Measurements from ENCODE around the gene SRXN1.

The SRXN1 gene

DNA sequence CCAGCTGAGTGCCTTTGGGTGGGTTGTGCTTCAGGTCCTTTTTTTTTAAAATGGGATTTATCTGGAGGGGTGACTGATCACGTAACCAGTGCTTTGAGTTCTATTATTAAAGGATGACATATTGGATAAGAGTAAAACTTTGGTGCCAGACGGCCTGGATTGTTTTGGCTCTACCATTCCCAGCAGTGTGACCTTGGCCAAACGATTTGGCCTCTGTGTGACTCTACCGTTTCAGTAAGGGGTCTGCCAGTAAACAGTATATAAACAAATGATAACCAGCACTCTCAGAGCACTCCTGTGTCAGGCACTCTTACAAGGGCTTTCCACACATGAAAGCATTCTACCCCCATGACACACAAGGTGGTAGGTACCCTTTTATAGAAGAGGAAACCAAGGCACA, 13.9 kb upstream of the SRXN1 start:
- TF ChIP-seq Cebpa-rat (IDR thresholded peaks at IDR 0.05): no peak
- Histone ChIP-seq H3K4me3 (no peak overlapping the region), H3K9me3 (no peaks in the 10 kb centered on the region), H4K20me1 (no peaks in the 10 kb centered on the region), H3K4me1 (peaks cover 88% of the 10 kb centered on the region), H3K9ac (no peak overlapping the region), H3K27me3 (peaks cover 30% of the 10 kb centered on the region), H3K4me2 (peak overlapping the region; percentile 91), H3K27ac (no peak overlapping the region), H3K36me3 (no peaks in the 10 kb centered on the region)

DNA sequence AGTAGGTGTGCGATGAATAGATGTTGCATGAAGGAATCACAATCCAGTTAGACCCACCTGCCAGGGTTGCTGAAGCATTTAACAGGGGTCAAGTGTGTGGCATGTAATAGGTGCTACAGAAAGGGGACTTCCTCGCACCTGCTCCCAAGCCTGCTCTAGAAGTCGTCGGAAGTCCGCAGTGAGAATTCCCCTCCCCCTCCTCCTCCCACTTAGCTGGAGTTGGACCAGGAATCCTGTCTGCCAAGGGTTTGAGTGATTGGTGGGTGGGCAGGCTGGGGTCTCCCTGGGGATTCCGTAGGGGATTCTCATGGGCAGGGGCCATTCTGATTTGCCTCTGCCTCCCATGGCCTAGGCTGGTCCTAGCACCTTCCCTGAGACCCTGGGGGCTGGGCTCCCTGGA, 12.3 kb upstream of the SRXN1 start:
- TF ChIP-seq Cebpa-rat (IDR thresholded peaks at IDR 0.05): no peak
- Histone ChIP-seq H3K27me3 (peaks cover 30% of the 10 kb centered on the region), H3K27ac (no peak overlapping the region), H3K4me1 (peaks cover 88% of the 10 kb centered on the region), H4K20me1 (no peaks in the 10 kb centered on the region), H3K4me2 (peak overlapping the region; percentile 57), H3K9me3 (no peaks in the 10 kb centered on the region), H3K36me3 (no peaks in the 10 kb centered on the region), H3K9ac (no peak overlapping the region), H3K4me3 (no peak overlapping the region)

- H3K36me3 ChIP-seq: no peaks in the 10 kb centered on the region
- H3K4me2 ChIP-seq: no peak overlapping the region; the same call in 1 of the 2 replicates
- H4K20me1 ChIP-seq: no peaks in the 10 kb centered on the region
- no peaks in the 10 kb centered on the region for H3K9me3 ChIP-seq
- no peak overlapping the region for H3K27ac ChIP-seq
- H3K27me3 ChIP-seq: peaks cover 30% of the 10 kb centered on the region
- H3K4me3 ChIP-seq: no peak overlapping the region
- no peak for TF ChIP-seq Cebpa-rat (IDR thresholded peaks at IDR 0.05)
- H3K4me1 ChIP-seq: peaks cover 88% of the 10 kb centered on the region
- no peak overlapping the region for H3K9ac ChIP-seq
Observed at GRCh38 chr20:664576-664975, 11.6 kb upstream of the SRXN1 start.

DNA sequence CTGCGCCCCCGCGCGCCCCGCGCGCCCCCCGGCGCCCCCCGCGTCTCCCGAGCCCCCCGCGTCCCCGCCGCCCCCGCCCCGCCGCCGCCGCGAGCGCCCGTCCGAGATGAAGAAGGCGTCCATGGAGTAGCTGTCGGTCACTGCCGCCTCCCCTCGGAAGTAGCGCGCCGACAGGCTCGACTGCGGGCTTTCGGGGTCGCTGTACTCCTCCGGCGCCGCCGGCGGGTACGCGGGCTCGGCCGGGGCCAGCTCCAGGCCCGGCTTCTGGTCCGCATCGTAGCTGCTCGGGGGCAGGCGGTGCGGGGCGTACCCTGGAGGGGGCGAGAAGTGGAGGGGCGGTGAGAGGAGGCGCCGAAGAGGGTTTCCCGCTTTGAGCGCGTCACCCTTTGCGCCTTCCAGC, 11.2 kb upstream of the SRXN1 start:
- no peak overlapping the region; the same call in 1 of the 2 replicates for H3K4me2 ChIP-seq
- TF ChIP-seq Cebpa-rat (IDR thresholded peaks at IDR 0.05): no peak
- H3K4me1 ChIP-seq: peaks cover 88% of the 10 kb centered on the region
- H3K27ac ChIP-seq: no peak overlapping the region
- H3K27me3 ChIP-seq: peaks cover 30% of the 10 kb centered on the region
- H4K20me1 ChIP-seq: no peaks in the 10 kb centered on the region
- no peak overlapping the region for H3K4me3 ChIP-seq
- no peaks in the 10 kb centered on the region for H3K9me3 ChIP-seq
- no peaks in the 10 kb centered on the region for H3K36me3 ChIP-seq
- H3K9ac ChIP-seq: no peak overlapping the region

DNA sequence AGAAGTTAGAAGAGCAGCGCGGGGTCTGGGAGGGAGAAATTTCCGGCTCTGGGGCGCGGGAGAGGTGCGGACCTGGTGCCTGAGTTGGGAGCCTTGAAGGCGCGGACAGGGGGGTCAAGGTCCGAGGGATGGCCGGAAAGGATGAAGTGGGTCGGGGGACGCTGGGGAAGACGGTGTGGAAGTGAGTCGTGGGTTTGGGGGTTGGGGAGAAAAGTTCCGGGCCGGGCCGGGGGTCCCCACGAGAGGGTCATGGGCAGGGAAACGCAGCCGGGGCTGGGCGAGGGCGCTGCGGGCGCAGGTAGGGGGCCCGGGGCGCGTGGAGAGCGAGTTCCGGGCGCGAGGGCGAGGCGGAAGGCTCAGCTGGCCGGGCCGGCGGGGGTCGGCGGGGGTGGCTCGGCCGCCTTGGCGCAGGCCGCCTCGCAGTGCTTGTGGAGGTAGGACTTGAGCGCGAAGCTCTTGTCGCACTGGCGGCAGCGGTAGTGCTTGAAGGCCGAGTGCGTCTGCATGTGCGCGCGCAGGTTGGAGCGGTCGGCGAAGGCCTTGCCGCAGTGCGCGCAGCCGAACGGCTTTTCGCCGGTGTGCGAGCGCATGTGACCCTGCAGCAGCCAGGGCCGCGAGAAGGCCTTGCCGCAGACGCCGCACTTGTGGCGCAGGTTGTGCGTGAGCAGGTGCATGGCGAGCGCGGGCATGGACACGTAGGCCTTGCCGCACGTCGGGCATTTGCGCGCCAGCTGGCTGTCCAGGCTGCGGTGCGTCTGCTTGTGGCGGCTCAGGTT, 10.5 kb upstream of the SRXN1 start:
- H3K4me1 ChIP-seq: peaks cover 88% of the 10 kb centered on the region
- no peak overlapping the region for H3K4me3 ChIP-seq
- no peak for TF ChIP-seq Cebpa-rat (IDR thresholded peaks at IDR 0.05)
- H3K9me3 ChIP-seq: no peaks in the 10 kb centered on the region
- H4K20me1 ChIP-seq: no peaks in the 10 kb centered on the region
- peaks cover 30% of the 10 kb centered on the region for H3K27me3 ChIP-seq
- no peaks in the 10 kb centered on the region for H3K36me3 ChIP-seq
- H3K27ac ChIP-seq: no peak overlapping the region
- no peak overlapping the region for H3K9ac ChIP-seq
- H3K4me2 ChIP-seq: peak overlapping the region; percentile 96; the same call in 1 of the 2 replicates

- H3K4me3 ChIP-seq: peak overlapping the region; percentile 44
- peak overlapping the region; percentile 96 for H3K4me2 ChIP-seq
- peaks cover 79% of the 10 kb centered on the region for H3K4me1 ChIP-seq
- H3K9ac ChIP-seq: peak overlapping the region; percentile 69; the same call in 1 of the 2 replicates
- no peaks in the 10 kb centered on the region for H4K20me1 ChIP-seq
- TF ChIP-seq Cebpa-rat (IDR thresholded peaks at IDR 0.05): no peak
- H3K27ac ChIP-seq: peak overlapping the region; percentile 55
- H3K27me3 ChIP-seq: peaks cover 30% of the 10 kb centered on the region
- no peaks in the 10 kb centered on the region for H3K9me3 ChIP-seq
- H3K36me3 ChIP-seq: no peaks in the 10 kb centered on the region
Observed at GRCh38 chr20:662277-663192, 9.5 kb upstream of the SRXN1 start.

GRCh38 chr20:661474-662270, 8.7 kb upstream of the SRXN1 start:
- peaks cover 30% of the 10 kb centered on the region for H3K27me3 ChIP-seq
- peaks cover 70% of the 10 kb centered on the region for H3K4me1 ChIP-seq
- H3K4me2 ChIP-seq: peak overlapping the region; percentile 96
- peak overlapping the region; percentile 69; the same call in 1 of the 2 replicates for H3K9ac ChIP-seq
- H3K9me3 ChIP-seq: no peaks in the 10 kb centered on the region
- H3K27ac ChIP-seq: peak overlapping the region; percentile 55
- no peaks in the 10 kb centered on the region for H4K20me1 ChIP-seq
- H3K4me3 ChIP-seq: peak overlapping the region; percentile 44
- TF ChIP-seq Cebpa-rat (IDR thresholded peaks at IDR 0.05): no peak
- no peaks in the 10 kb centered on the region for H3K36me3 ChIP-seq

GRCh38 chr20:658731-659291, 5.8 kb upstream of the SRXN1 start:
- Histone ChIP-seq H3K27me3 (peaks cover 14% of the 10 kb centered on the region), H3K36me3 (no peaks in the 10 kb centered on the region), H3K4me3 (no peak overlapping the region), H4K20me1 (no peaks in the 10 kb centered on the region), H3K4me1 (peaks cover 55% of the 10 kb centered on the region), H3K4me2 (peak overlapping the region; percentile 96), H3K9me3 (no peaks in the 10 kb centered on the region), H3K9ac (no peak overlapping the region), H3K27ac (no peak overlapping the region)
- no peak for TF ChIP-seq Cebpa-rat (IDR thresholded peaks at IDR 0.05)

- H3K4me2 ChIP-seq: no peak overlapping the region
- no peaks in the 10 kb centered on the region for H4K20me1 ChIP-seq
- no peak overlapping the region for H3K27ac ChIP-seq
- H3K9me3 ChIP-seq: no peaks in the 10 kb centered on the region
- no peaks in the 10 kb centered on the region for H3K36me3 ChIP-seq
- no peak overlapping the region for H3K4me3 ChIP-seq
- H3K4me1 ChIP-seq: peaks cover 56% of the 10 kb centered on the region
- no peak overlapping the region for H3K9ac ChIP-seq
- peaks cover 8% of the 10 kb centered on the region for H3K27me3 ChIP-seq
- no peak for TF ChIP-seq Cebpa-rat (IDR thresholded peaks at IDR 0.05)
Observed at GRCh38 chr20:658202-658601, 5.2 kb upstream of the SRXN1 start.

Data from BLaER1 (cell line).